SH-SY5Y (cell line): ENCODE measurements around the gene RPS6KA5.

Source experiments
- GATA2 ChIP-seq: IDR thresholded peaks from 2 replicates; pipeline ENCODE4 v1.6.1; 2011; ENCODE audit warnings: mild to moderate bottlenecking, low read depth, low read length
- GATA3 ChIP-seq: IDR thresholded peaks from 2 replicates; pipeline ENCODE4 v1.6.1; 2011; ENCODE audit warnings: low read depth, mild to moderate bottlenecking, low read length, moderate library complexity

The RPS6KA5 gene

DNA sequence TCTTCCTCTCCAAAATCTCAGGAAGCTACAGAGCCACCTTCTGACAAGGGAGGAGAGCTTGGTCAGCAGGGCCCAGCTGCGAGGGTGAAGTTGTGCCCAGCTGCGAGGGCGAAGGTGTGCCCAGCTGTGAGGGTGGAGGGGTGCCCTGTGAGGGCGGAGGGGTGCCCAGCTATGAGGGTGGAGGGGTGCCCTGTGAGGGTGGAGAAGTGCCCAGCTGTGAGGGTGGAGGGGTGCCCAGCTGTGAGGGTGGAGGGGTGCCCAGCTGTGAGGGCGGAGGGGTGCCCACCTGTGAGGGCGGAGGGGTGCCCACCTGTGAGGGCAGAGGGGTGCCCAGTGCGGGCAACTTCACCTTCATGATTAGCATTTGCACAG is 223.8 kb downstream of the RPS6KA5 start:
- no peak for TF ChIP-seq GATA2
- TF ChIP-seq GATA3 = no peak

DNA sequence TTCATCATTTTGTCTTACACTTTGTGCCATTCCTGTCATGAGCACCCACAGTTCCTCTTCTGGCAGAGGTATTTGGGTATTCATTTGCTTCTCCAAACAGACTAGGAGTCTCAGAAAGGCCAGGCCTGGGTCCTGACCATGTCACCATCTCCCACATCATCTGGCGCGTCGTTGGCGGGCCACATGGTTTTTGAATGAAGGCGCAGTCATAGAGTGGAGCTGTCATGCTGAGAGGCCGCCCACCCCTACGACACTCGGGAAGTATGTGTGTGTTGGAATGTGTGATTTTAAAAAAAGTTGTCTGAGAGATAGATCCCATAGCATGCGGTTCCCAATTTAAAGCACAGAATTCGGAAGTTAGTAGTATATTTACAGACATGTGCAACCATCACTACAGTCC is 228.6 kb downstream of the RPS6KA5 start:
- TF ChIP-seq GATA2 (no peak), GATA3 (no peak)

DNA sequence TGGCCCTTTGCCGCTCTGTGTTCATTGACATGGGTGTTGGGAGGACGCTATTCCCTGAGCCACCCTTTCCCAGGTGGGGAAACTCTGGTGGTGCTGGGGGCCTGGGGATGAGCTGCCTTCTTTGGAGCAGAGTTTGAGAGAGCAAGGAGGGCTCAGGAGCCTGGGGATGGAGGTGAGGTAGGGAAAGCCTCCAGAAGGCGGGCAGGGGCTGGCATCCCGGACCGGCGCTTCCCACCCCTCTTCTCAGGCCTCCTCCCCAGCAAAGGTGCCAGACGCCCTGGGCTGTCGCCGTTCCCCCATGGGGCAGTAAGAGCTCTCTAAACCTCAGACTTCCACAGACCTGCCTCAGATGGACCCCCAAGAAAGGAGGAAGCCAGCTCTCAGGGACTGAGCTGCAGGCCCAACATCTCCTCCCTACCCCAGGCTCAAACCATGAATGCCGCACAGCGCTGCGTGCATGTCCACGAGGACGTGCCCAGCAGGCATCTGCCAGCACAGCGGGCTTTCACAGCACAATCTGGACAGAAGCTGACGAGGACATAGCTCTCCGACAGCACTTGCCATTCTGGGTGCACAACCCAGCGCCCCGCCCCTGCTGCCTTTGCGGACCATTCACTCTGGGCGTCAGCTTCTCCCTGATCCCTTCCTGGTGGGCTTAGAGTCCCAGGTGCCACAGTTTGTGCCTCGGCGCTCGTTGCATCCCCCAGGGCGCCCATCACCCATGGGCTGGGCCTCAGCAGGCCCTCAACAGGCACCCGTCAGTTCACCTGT is 229.3 kb downstream of the RPS6KA5 start:
- TF ChIP-seq GATA2 (no peak), GATA3 (no peak)

DNA sequence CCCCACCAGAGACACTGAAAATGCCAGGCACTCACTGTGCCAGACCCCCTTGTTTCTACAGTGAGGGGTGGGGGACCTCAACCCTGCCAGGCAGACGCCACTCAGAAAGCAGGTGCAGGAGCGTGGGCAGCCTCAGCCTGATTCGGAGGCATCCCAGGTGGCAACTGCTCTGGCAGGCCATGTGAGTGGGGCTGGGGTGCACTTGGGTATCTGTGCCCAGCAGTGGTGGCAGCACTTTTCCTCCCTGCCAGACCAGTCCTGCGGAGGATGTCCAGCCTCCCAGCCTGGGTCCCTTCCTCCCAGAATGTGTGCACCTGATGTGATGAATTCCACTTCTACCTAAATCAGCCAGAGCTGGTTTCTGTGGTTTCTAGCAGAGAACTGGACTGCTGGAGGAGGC is 230.8 kb downstream of the RPS6KA5 start:
- TF ChIP-seq GATA2 = no peak
- no peak for TF ChIP-seq GATA3

DNA sequence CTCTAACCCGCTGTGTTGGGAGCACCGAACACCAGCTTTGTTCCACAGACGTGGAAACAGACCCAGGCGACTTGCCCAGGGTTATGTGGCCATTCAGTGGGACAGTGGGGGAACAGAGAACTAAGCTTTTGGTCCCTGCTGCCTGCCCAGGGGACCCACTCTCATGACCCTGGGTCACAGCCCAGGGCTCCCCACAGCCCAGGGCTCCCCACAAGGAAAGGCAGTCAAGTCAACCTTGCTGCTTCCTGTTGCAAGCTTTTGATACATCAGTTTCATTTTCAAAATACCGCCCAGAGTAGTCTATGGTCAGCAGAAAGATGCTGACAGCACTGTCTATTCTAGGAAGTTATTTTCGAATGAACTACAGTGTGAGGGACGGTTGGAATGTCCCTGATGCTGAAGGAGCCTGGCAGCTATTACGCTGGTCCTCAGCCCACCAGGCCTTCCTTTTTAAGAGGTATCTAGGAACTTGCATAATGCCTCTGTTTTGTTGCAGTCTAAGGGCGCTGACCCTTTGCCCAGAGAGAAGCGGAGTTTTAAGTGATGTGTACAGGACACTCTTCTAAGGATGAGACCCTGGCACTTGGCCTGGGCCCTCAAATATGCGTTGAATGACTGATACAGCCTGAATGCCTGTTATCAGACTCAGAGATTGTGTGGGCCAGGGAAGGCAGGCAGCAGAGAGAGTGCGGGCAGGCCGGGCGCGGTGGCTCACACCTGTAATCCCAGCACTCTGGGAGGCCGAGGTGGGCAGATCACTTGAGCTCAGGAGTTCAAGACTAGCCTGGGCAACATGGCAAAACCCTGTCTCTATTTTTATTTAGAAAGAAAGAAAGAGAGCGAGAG is 231.6 kb downstream of the RPS6KA5 start:
- no peak for TF ChIP-seq GATA3
- no peak for TF ChIP-seq GATA2

DNA sequence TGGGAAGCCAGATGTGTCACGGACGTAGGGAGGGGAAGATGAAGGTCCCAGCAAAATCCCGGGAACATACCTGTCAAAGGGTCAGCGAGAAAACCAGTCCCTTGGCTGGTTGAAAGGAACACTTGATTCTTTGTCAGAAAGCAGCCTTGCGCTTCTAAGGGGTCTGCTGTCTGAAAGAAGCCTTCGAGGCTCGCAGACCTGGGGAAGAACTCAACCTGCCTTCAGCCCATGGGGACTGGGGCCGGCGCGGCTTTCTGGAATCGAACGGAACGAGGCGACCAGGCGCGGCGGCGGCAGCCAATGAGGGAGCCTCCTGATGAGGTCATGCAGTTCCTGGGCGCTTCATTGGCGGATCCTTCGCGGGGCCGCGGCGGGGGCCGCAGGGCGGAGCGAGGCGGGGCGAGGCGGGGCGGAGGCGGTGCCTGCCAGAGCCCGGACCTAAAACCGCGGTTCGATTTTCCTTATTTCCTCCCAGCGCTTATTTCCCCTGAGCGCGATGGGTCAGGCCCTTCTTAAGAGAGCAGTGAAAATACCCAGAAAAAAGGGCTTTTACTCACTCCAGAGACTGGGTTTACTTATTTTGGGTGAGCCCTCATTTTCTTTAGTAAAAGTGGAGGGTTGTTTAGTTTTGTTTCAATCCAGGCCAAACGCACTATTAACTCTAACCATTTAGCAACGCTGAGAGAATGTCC is 232.4 kb downstream of the RPS6KA5 start:
- no peak for TF ChIP-seq GATA3
- no peak for TF ChIP-seq GATA2

DNA sequence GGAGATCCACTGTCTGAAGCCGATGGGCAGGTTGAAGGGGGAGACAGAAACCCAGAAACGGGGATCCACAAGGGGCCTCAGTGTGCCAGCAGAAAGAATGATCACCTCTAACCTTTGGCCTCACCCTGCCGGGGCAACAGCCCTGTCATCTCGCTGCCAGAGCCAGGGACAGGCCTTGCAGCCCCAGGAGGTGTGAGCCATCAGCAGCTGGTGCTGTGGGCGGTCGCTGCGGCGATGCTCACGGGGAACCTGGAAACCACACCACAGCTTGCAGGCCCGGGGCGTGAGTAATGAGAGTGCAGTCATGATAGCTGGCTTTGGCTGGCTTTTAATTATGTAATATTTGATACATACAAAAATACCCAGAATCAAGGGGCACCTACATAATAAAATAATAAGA is 239.5 kb downstream of the RPS6KA5 start:
- no peak for TF ChIP-seq GATA2

DNA sequence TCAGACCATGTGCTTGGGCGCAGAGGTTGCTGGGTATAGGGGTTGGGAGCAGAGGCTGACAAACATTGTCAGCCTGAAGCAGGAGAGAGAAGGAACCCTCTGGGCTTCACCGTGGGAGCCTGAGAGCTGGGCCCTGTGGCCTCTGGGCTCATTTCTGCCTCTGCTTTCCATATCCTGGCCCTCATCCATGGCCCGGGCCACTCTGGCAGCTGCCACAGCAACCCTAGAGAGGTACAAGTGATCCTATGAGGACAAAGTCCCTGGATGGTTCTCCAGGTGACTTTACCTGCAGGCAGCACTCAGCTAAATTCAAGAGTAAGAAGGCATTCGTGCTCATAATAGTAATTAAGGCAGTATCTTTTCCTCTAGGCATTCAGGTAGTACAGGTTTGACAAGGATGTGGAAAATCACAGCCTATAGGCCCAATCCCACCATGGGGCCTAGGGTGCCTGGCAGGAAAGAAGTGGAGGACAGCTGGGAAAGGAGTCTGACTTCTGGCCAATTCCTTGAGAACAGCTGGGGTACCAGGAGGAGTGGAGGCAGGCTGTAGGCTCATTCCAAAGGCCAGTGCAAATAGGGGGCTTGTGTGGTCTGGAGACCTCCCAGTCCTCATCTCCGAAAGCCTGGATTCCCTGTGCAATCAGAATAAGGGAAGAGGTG is 240.6 kb downstream of the RPS6KA5 start:
- TF ChIP-seq GATA3 = no peak

DNA sequence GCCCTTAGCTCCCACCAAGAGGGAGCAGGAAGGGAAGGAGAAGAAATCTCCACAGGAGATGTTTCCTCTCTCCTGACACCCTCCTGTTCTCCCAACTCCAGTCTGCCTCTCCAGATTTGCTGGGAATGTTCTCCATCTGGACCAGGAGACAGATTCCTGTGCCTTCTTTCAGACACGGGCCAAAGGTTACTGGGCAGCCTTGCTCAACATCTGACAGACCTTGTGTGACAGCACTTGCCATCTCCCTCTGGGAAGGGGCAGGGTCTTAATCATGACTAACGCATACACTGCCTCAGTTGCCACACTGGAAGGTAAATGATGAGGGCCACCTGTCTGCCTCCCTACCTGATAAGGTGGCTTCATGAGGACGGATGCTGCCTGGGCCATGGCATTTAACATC is 241.7 kb downstream of the RPS6KA5 start:
- TF ChIP-seq GATA3 (no peak), GATA2 (no peak)

DNA sequence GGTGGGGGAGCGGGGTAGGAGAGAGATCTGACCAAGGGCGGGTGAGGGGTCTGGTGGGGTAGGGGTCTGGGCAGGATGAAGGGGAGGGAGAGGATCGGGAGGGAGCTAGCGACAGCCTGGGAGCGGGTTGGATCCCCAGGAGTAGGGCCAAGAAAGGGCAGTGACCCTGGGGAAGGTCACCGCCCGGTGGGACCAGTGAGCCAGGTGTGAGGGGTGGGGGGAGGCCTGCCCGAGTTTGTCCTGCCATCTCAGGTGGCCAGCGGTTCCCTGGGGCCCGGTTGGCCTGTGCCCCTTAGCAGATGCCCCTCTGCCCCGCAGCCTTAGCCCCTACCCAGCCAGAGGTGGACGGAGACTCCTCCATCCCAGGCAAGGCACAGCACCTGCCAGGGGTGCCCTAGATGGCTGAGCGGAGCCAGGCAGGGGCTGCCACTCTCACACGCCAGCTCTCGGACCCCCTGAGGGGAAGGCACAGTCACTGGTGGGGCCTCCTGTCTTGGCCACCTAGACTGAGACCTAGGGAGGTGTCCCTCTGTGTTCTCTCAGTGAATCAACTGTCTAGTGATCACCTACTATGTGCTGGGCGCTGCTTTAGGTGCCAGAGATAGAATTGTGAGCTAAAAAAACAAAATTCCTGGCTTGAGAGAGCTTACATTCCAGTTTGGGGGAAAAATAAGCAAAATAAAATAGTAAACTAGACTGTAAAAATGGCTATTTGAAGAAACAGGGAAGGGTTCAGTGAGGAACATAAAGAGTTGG is 243.6 kb downstream of the RPS6KA5 start:
- TF ChIP-seq GATA3 (no peak), GATA2 (no peak)

DNA sequence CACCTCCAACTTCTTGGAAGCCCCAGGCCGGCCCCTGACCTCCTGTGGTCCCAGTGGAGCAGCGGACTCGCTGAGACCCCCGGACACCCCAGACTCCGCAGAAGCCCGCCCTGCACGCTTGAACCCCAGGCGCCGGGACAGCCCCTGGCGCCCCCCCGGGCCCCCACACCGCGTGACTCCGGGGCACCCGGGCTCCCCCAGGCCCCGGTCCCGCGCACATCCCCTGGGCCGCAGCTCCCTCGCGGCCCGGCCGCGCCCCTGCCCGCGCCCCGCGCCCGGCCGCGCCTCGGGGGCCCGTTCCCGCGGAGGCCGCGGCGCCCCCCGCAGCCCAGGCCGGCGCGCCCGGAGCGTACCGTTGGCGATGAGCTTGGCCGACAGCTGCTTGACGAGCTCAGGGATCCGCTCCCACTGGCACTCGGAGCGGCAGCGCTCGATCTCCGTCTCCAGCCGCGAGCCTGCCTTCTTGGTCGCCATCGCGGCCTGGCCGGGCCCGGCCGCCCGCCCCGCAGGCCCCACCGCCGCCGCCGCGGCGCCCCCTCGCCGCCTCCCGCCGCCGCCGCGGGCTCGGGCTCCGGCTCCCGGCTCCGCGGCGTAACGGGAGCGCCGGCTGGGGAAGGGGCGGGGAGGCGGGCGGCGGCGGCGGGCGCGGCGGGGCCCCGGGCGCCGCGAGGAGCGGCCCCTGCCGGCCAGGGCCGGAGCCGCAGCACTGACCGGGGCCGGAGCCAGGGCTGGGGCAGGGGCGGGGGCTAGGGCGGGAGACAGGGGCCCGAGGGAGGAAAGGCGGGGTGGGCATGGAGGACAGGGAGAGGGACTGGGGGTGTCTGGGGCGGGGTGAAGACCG is 244.4 kb downstream of the RPS6KA5 start, which contains the start of gene TTC7B:
Gene TTC7B, minus strand, starts transcription at position 609 of the 841 bp plus-strand sequence. Its CDS starts 135 bp downstream, at position 474.
- TF ChIP-seq GATA2 (no peak), GATA3 (no peak)

DNA sequence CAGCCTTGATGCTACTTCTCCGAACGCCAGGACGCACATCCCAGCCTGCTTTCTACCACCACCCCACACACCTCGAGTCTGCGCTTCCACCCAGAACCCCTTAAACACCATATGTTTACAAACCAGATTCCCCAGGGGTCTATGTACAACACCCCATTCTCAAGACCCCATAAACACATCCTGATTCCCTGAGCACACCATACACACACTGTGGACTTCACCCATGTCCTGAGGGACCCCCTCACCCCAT is 244.9 kb downstream of the RPS6KA5 start:
- TF ChIP-seq GATA3 (no peak), GATA2 (no peak)

DNA sequence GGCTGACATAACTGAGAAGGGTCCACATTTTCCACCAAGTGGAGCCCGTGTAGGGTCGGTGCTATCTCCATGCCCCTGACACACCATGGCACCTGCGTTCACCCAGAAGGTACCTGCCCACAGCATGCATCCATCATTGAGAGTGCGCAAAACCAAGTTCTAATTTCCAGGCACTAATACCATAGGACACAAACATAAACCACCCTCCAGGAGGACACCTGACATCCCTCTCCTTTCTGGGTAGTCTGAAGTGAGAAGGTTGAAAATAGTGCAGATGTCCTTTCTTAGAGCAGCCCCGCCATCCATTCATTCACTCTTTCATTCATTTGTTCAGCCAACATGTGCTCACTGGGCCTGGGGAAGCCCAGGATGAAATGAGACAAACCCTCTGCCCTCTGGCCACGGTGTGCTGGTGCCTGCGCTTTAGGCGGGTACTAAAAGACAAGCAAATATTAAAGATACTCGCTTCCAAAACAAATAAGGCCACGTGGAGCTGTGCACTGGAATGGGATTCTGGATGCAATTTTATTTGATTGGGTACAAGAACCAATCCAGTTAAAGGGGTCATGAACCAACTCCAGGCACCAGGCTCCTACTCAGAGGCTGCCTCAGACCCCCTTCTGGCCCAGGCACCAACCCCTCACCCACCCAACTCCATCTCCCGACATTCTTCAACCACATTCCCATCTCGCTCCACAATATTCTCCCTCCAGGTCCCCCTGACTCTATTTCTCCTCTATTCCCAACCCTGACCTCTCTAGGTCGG is 245.5 kb downstream of the RPS6KA5 start:
- no peak for TF ChIP-seq GATA2
- no peak for TF ChIP-seq GATA3
